HEK293 (cell line): Measurements from ENCODE around the gene BOD1.

ENCODE experiments used
- CTCF ChIA-PET: fragments of 350-600 bp; formaldehyde crosslinking; extraction: SDS; loops from one replicate; lab custom pipeline; 2021; ENCODE audit warnings: antibody characterized with exemption; lab: Yijun Ruan, JAX
- POLR2A ChIA-PET: fragments of 300-600 bp; formaldehyde crosslinking; extraction: SDS; loops from one replicate; lab custom pipeline; 2020; ENCODE audit warnings: antibody characterized with exemption, inconsistent platforms; lab: Yijun Ruan, JAX
- H3K27ac ChIP-seq: fragments of 200-500 bp; sonication (Bioruptor generic); 2 replicates; pipeline ENCODE4 v1.5.1; 2014; ENCODE audit warnings: low read depth, low read length, control low read depth, inconsistent platforms; ENCODE audit errors: extremely low read depth
- H3K36me3 ChIP-seq, 2 experiments: fragments of 200-500 bp in 1 of 2; sonication (Bioruptor generic) in 1 of 2; 1 replicate in 1 of 2; 2 replicates in 1 of 2; pipeline ENCODE4 v1.5.1; 2014 to 2017; ENCODE audit warnings: inconsistent platforms in 2 of 2, low read length in 2 of 2; ENCODE audit not compliant: control insufficient read depth in 2 of 2, insufficient read depth in 1 of 2
- H3K4me1 ChIP-seq: fragments of 200-500 bp; sonication (Bioruptor generic); 2 replicates; pipeline ENCODE4 v1.5.1; 2014; ENCODE audit warnings: mild to moderate bottlenecking, low read length, inconsistent platforms; ENCODE audit not compliant: control insufficient read depth, insufficient read depth
- H3K4me3 ChIP-seq: 2 replicates; pipeline ENCODE4 v1.5.1; 2011; ENCODE audit warnings: low read depth, mild to moderate bottlenecking, control low read depth, low read length, moderate library complexity
- H3K9me3 ChIP-seq: fragments of 200-500 bp; sonication (Bioruptor generic); 2 replicates; pipeline ENCODE4 v1.5.1; 2014; ENCODE audit warnings: low read depth, low read length, inconsistent platforms; ENCODE audit not compliant: control insufficient read depth, insufficient read depth
- GFI1B ChIP-seq: fragments of 450-650 bp; formaldehyde crosslinking; IDR thresholded peaks from 2 replicates; pipeline ENCODE4 v1.5.1; 2016; ENCODE audit warnings: missing biosample characterization, missing genetic modification characterization
- HOXD13 ChIP-seq: sonication (generic); formaldehyde crosslinking; IDR thresholded peaks from 2 replicates; pipeline ENCODE4 v1.8.0; 2022; ENCODE audit warnings: missing genetic modification reagents, borderline replicate concordance
- KLF1 ChIP-seq: fragments of 450-650 bp; formaldehyde crosslinking; IDR thresholded peaks from 2 replicates; pipeline ENCODE4 v1.5.1; 2016; ENCODE audit warnings: missing biosample characterization, missing genetic modification characterization
- ZBTB1 ChIP-seq: fragments of 450-650 bp; formaldehyde crosslinking; IDR thresholded peaks from 2 replicates; pipeline ENCODE4 v1.5.1; 2016; ENCODE audit warnings: missing biosample characterization, missing genetic modification characterization
- ZFHX2 ChIP-seq: fragments of 450-650 bp; formaldehyde crosslinking; conservative IDR thresholded peaks from 2 replicates; pipeline ENCODE4 v1.5.1; 2016; ENCODE audit warnings: missing biosample characterization, missing genetic modification characterization
- ZFP3 ChIP-seq: fragments of 450-650 bp; formaldehyde crosslinking; IDR thresholded peaks from 2 replicates; pipeline ENCODE4 v1.5.1; 2016; ENCODE audit warnings: low read depth, missing biosample characterization, missing genetic modification characterization
- ZNF157 ChIP-seq: fragments of 450-650 bp; formaldehyde crosslinking; IDR thresholded peaks from 2 replicates; pipeline ENCODE4 v1.5.1; 2016; ENCODE audit warnings: missing biosample characterization, missing genetic modification characterization
- ZNF221 ChIP-seq: fragments of 450-650 bp; formaldehyde crosslinking; IDR thresholded peaks from 2 replicates; pipeline ENCODE4 v1.5.1; 2017; ENCODE audit warnings: missing biosample characterization, missing genetic modification characterization, borderline replicate concordance
- ZNF239 ChIP-seq: fragments of 450-650 bp; formaldehyde crosslinking; IDR thresholded peaks from 2 replicates; pipeline ENCODE4 v1.5.1; 2016; ENCODE audit warnings: missing biosample characterization, missing genetic modification characterization
- ZNF560 ChIP-seq: fragments of 450-650 bp; formaldehyde crosslinking; IDR thresholded peaks from 2 replicates; pipeline ENCODE4 v1.5.1; 2017; ENCODE audit warnings: missing biosample characterization, missing genetic modification characterization, borderline replicate concordance
- ZNF623 ChIP-seq: fragments of 450-650 bp; formaldehyde crosslinking; IDR thresholded peaks from 2 replicates; pipeline ENCODE4 v1.5.1; 2016; ENCODE audit warnings: missing biosample characterization, missing genetic modification characterization
- ZNF768 ChIP-seq: fragments of 450-650 bp; formaldehyde crosslinking; IDR thresholded peaks from 2 replicates; pipeline ENCODE4 v1.5.1; 2018; ENCODE audit warnings: missing biosample characterization, mild to moderate bottlenecking, missing genetic modification characterization
- ZSCAN30 ChIP-seq: fragments of 450-650 bp; IDR thresholded peaks from 2 replicates; pipeline ENCODE4 v1.5.1; 2018; ENCODE audit warnings: missing biosample characterization, mild to moderate bottlenecking, missing genetic modification characterization, moderate library complexity
- TF ChIP-seq, protein P1 (sequence below): fragments of 450-650 bp; formaldehyde crosslinking; IDR thresholded peaks from 2 replicates; pipeline ENCODE4 v1.5.1; 2016; ENCODE audit warnings: missing biosample characterization, missing genetic modification characterization
- TF ChIP-seq, protein P2 (sequence below): fragments of 450-650 bp; formaldehyde crosslinking; IDR thresholded peaks from 2 replicates; pipeline ENCODE4 v1.5.1; 2016; ENCODE audit warnings: missing biosample characterization, missing genetic modification characterization
- TF ChIP-seq, protein P3 (sequence below): fragments of 450-650 bp; formaldehyde crosslinking; IDR thresholded peaks from 2 replicates; pipeline ENCODE4 v1.5.1; 2016; ENCODE audit warnings: missing biosample characterization, missing genetic modification characterization
- TF ChIP-seq, protein P4 (sequence below): fragments of 450-650 bp; formaldehyde crosslinking; IDR thresholded peaks from 2 replicates; pipeline ENCODE4 v1.5.1; 2016; ENCODE audit warnings: missing biosample characterization, missing genetic modification characterization

BOD1 gene

DNA sequence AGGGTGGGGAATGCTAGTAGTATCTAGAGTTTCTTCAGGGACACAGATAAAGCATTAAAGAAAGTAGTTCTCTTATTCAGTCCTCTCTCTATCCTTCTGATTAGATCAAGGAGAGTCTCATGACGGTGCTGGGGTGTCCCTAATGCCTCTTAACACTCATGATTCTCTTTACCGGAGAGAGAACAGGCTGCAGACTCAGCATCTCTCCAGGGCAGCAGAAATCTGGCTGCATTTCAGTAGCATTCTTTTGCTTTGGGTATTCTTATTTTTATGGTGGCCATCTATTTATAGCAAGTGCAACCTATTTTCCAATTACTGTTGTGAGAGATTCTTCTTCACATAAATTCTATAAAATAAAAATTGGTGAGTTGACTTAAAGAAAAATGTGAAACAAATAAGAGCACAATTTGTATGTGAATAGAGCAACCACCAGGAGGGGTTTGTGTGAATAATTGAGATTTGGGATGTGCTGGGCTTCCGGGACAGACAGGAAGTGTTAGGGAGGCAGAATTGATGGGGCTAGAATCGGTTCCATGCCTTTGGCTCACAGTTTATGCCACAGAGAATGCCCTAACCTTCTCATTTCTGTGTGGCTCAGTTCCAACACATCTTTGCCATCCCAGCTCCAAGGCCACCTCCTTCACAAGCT, 23.8 kb upstream of the BOD1 start (continued):
- TF ChIP-seq, protein P1, sequence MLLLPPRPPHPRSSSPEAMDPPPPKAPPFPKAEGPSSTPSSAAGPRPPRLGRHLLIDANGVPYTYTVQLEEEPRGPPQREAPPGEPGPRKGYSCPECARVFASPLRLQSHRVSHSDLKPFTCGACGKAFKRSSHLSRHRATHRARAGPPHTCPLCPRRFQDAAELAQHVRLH (tag by site-specific recombination): no peak

DNA sequence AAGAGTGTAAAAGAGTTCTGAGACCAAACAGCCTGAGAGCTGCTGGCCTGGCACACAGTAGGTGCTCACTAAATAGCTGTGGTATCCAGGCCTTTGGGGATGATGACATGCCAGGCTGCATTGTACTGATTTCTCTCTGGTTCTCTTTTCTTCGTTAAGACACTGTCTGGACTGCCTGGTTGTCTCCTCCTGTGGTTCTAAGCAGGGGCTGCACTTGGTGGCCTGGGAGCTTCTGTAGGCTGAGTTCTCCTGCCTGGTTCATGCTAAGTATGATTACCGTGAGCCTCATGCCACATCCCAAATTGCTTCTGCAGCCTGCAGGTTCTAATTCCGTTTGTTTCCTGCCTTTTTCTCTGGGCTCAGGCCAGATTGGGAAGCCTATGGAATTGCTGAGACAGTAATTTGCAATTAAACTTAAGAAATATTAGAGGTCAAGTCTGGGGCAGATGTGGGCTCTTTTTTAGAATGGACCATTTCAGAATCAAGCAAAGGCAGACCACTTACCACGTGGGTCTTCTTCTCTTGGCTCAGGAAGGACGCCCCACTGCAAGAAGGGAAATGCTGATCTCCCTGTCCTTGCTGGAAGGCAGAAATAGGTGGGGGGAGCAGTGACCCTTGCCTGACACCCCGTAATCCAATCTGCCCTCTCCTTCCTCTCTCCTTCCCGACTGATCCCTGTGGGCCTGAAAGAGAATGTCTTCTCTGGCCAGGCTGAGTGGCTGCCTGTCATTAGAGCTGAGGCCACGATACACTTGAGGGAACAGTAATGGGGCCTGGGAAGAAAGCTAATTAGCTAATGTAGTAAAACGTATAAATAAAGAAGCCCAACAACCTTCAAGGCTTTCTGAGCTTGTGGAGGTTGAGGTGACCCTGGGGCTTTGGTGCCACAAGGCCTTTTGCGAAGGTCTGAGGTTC, 21.9 kb upstream of the BOD1 start:
- H3K4me1 ChIP-seq: no peaks in the 10 kb centered on the region
- no peaks in the 10 kb centered on the region for H3K36me3 ChIP-seq
- POLR2A ChIA-PET: no interaction called here
- no peak overlapping the region for H3K27ac ChIP-seq
- CTCF ChIA-PET: interaction anchor here (1.5 kb wide), 1 partner anchor 186 kb away, joined by 3 read pairs; no protein-coding TSS in a partner anchor
- H3K9me3 ChIP-seq: no peaks in the 10 kb centered on the region
- H3K4me3 ChIP-seq: no peak overlapping the region
- TF ChIP-seq ZNF239 (tag by site-specific recombination): no peak
- TF ChIP-seq, protein P2, sequence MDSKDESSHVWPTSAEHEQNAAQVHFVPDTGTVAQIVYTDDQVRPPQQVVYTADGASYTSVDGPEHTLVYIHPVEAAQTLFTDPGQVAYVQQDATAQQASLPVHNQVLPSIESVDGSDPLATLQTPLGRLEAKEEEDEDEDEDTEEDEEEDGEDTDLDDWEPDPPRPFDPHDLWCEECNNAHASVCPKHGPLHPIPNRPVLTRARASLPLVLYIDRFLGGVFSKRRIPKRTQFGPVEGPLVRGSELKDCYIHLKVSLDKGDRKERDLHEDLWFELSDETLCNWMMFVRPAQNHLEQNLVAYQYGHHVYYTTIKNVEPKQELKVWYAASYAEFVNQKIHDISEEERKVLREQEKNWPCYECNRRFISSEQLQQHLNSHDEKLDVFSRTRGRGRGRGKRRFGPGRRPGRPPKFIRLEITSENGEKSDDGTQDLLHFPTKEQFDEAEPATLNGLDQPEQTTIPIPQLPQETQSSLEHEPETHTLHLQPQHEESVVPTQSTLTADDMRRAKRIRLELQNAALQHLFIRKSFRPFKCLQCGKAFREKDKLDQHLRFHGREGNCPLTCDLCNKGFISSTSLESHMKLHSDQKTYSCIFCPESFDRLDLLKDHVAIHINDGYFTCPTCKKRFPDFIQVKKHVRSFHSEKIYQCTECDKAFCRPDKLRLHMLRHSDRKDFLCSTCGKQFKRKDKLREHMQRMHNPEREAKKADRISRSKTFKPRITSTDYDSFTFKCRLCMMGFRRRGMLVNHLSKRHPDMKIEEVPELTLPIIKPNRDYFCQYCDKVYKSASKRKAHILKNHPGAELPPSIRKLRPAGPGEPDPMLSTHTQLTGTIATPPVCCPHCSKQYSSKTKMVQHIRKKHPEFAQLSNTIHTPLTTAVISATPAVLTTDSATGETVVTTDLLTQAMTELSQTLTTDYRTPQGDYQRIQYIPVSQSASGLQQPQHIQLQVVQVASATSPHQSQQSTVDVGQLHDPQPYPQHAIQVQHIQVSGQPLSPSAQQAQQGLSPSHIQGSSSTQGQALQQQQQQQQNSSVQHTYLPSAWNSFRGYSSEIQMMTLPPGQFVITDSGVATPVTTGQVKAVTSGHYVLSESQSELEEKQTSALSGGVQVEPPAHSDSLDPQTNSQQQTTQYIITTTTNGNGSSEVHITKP (tag by site-specific recombination): no peak
- TF ChIP-seq, protein P3, sequence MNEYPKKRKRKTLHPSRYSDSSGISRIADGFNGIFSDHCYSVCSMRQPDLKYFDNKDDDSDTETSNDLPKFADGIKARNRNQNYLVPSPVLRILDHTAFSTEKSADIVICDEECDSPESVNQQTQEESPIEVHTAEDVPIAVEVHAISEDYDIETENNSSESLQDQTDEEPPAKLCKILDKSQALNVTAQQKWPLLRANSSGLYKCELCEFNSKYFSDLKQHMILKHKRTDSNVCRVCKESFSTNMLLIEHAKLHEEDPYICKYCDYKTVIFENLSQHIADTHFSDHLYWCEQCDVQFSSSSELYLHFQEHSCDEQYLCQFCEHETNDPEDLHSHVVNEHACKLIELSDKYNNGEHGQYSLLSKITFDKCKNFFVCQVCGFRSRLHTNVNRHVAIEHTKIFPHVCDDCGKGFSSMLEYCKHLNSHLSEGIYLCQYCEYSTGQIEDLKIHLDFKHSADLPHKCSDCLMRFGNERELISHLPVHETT (tag by site-specific recombination): no peak
- TF ChIP-seq ZFHX2 (tag by site-specific recombination): no peak
- no peak for TF ChIP-seq ZFP3 (tag by site-specific recombination)
- TF ChIP-seq ZNF768 (tag by site-specific recombination): no peak
- TF ChIP-seq ZBTB1 (tag by site-specific recombination): no peak
- TF ChIP-seq ZNF560 (tag by site-specific recombination): no peak
- no peak for TF ChIP-seq ZSCAN30
- TF ChIP-seq HOXD13 (CRISPR knock-in tag): no peak
- TF ChIP-seq ZNF221: no peak
- TF ChIP-seq, protein P4, sequence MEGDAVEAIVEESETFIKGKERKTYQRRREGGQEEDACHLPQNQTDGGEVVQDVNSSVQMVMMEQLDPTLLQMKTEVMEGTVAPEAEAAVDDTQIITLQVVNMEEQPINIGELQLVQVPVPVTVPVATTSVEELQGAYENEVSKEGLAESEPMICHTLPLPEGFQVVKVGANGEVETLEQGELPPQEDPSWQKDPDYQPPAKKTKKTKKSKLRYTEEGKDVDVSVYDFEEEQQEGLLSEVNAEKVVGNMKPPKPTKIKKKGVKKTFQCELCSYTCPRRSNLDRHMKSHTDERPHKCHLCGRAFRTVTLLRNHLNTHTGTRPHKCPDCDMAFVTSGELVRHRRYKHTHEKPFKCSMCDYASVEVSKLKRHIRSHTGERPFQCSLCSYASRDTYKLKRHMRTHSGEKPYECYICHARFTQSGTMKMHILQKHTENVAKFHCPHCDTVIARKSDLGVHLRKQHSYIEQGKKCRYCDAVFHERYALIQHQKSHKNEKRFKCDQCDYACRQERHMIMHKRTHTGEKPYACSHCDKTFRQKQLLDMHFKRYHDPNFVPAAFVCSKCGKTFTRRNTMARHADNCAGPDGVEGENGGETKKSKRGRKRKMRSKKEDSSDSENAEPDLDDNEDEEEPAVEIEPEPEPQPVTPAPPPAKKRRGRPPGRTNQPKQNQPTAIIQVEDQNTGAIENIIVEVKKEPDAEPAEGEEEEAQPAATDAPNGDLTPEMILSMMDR (tag by site-specific recombination): no peak
- TF ChIP-seq KLF1 (tag by site-specific recombination): no peak
- no peak for TF ChIP-seq ZNF157 (tag by site-specific recombination)
- TF ChIP-seq ZNF623 (tag by site-specific recombination): no peak
- no peak for TF ChIP-seq GFI1B (tag by site-specific recombination)
